Ramos (cell line): ENCODE data around the gene TRIM62.
"Not testable (repeated sequence)": the region's sequence is repeated elsewhere in the genome, so short reads cannot be mapped to it uniquely, and the experiment has no call there.

Experiments used
- in situ Hi-C: fragments of 300-500 bp; cut with MboI; formaldehyde crosslinking; loops from one replicate; pipeline ENCODE4 v1.14.3; 2022; ENCODE audit warnings: low sequenced_read_pairs; ENCODE audit not compliant: unreplicated experiment

The TRIM62 gene

GRCh38 chr1:33140153-33141149, 41.4 kb downstream of the TRIM62 start:
- in situ Hi-C loops, result no loop called here

- in situ Hi-C loops, result no loop called here
Measured at GRCh38 chr1:33137800-33138199, 44.0 kb downstream of the TRIM62 start.

DNA sequence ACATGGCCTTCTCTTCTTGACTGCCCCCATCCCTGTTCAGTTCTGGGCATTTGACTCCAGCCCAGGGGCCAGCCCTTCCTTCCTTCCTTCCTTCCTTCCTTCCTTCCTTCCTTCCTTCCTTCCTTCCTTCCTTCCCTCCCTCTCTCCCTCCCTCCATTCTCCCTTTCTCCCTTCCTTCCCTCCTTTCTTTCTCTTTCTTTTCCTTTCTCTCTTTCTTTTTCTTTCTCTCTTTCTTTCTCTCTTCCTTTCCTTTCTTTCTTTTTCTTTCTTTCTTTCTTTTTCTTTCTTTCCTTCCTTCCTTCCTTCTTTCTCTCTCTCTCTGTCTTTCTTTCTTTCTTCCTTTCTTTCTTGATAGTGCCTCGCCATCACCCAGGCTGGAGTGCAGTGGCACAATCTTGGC, 45.8 kb downstream of the TRIM62 start:
- in situ Hi-C loops, result not testable (repeated sequence)

DNA sequence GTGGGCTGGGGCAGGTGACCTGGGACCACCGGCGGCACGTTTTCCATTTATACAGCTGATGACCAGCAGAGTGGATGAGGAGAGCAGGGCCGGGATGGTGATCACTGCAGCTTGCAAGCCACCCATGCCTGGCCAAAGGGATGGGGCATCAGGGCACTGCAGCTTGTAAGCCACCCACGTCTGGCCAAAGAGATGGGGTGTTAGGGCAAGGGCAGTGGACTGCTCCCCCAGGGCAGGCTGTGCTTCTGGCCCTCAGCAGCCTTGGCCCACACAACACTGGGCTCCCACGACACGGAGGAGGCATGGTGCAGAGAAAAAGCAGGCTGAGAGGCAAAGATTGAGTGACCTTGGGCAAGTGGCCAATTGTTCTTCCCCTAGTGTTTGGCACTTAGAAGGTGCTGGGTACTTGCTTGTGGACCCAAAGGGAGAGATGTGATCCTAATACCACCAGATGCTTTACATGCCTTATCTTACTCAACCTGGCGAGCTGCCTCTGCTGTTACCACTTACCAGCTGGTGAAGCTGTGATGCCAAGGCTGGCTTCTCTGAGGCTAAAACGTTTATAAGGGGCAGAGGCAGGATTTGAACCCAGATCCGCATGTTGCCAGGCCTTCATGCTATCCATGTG, 48.3 kb downstream of the TRIM62 start:
- in situ Hi-C loops, result no loop called here

- in situ Hi-C loops, result no loop called here
Measured at GRCh38 chr1:33132549-33132948, 49.3 kb downstream of the TRIM62 start.

GRCh38 chr1:33131191-33131590, 50.7 kb downstream of the TRIM62 start:
- in situ Hi-C loops, result no loop called here

DNA sequence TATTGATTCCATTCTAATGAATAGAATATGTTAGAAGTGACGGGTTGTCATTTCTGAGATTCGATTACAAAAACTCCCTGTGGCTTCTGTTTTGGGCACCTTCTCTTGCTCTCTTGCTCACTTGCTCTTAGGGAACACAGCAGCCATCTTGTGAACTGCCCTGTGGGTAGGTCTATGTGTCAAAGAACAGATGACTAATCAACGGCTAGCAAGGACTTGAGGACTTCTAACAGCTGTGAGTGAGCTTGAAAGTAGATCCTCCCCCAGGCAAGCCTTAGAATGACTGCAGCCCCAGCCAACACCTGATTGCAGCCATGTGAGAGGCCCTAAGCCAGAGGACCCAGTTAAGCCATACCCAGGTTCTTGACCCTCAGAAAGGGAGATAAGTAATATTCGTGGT, 51.5 kb downstream of the TRIM62 start:
- in situ Hi-C loops, result no loop called here

GRCh38 chr1:33128781-33129180, 53.1 kb downstream of the TRIM62 start:
- in situ Hi-C loops, result no loop called here

GRCh38 chr1:33127001-33127823, 54.6 kb downstream of the TRIM62 start:
- in situ Hi-C loops, result no loop called here

DNA sequence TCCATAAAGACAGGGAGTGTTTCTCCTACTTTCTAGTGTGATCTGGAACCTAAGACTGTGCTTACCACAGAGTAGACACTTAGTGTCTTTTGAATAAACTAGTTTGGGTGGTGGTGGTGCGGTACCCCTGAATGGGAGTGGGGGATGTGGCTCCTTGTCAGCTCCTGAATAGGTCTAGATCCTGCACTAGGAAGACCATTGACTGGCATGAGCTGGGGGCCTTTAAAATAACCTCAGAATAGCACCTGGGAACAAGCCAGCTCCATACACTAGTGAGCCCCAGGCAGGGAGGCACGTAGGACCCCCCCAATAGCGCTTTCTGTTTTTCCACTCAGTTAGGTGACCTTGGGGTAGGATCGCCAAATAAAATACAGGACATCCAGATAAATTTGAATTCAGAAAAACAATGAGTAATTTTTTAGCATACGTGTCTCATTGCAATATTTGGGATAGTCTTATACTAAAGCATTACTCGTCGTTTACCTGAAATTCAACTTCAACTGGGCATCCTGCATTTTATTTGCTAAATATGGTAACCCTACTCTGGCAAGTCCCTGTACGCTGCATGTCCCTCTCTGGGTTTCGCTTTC, 55.3 kb downstream of the TRIM62 start:
- in situ Hi-C loops, result no loop called here

DNA sequence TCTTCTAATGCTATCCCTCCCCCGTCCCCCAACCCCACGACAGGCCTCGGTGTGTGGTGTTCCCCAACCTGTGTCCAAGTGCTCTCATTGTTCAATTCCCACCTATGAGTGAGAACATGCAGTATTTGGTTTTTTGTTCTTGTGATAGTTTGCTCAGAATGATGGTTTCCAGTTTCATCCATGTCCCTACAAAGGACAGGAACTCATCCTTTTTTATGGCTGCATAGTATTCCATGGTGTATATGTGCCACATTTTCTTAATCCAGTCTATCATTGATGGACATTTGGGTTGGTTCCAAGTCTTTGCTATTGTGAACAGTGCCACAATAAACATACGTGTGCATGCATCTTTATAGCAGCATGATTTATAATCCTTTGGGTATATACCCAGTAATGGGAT, 57.2 kb downstream of the TRIM62 start:
- in situ Hi-C loops, result not testable (repeated sequence)

GRCh38 chr1:33123266-33123665, 58.6 kb downstream of the TRIM62 start:
- in situ Hi-C loops, result no loop called here

DNA sequence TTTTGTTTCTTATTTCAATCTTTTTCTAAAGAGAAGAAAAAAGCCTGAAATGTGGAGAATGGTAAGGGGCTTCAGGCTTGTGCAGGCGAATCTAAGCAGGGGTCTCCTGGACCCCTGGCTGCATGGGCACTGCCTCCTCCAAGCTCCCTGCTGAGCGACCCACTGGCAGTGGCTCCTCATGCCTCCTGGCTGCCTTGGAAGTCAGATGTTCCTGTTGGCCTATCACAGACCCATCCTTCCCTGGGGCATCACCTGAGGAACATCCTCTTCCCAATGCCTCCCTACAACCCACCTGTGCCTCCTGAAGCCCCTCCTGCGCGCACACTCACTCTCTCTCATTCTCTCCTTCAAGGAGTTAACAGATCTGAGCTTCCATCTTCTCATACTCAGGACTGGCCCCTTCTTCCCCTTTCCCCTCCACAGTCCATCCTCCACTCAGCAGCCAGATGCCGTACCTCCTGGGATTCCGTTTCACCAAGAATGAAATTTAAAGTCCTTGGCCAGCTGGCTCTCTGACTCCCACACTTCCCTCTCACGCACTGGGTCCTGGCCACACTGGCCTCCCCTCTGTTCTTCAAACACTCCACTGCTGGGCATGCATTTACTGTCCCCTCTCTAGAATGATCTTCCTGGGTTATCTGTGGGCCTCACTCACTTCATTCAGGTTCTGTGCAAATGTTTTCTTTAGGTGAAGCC, 59.2 kb downstream of the TRIM62 start:
- in situ Hi-C loops, result no loop called here

DNA sequence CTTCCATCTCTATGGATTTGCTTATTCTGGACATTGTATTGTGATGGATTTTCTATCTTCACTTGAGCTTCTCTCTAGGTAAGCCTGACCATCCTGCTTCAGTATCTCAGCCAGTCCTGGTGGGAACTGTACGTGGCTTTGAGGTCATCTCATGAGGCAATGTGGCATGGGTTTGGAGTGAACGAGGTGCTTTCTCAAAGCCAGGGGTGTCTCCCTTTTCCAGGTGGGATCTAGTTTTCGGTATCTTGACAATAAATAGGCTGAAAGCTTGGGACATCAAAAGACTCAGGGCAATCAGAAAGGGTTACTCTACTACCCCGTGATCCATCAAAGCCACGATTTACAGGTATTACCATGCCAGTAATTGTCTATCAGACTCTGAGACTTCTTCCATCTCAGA, 60.1 kb downstream of the TRIM62 start:
- in situ Hi-C loops, result no loop called here

GRCh38 chr1:33120436-33121231, 61.2 kb downstream of the TRIM62 start:
- in situ Hi-C loops, result no loop called here

GRCh38 chr1:33119532-33120217, 62.2 kb downstream of the TRIM62 start:
- in situ Hi-C loops, result no loop called here

DNA sequence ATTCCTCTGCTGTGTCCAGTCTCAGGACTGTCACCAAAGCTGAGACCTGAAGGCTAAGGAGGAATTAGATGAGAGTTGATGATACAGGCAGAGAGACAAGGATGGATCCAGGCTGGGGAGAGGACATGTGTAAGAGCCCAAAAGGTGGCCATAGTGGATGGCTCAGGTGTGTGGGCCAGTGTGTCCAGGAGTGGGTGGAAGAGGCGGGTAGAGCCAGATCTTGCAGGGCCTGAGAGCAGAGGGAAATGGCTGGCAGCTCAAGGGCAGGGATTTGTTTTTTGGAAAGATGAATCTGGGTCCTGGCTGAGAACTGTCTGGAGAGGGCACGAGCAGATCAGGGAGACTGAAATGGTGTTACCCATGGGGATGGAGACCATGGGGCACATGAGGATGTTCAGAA, 62.8 kb downstream of the TRIM62 start:
- in situ Hi-C loops, result no loop called here

DNA sequence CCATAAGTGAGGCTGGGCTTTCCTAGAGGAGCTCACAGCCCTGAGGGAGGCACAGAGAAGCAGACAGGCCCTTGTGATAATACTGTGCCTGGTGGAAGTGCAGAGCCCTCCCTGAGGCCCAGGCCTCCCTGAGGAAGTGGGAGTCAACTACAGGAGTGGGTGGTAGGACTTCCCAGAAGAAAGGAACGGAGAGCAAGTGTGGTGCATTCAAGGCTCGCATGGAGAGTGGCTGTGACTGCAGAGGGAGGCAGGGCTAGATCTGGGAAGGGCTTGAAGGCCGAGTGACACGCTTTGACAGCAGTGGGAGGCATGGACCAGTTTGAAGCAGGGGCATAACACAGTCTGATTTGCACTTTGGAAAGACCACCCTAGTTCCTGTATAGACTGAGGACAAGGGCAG, 63.6 kb downstream of the TRIM62 start:
- in situ Hi-C loops, result no loop called here
